Sigmoid colon (tissue), 4 donors: ENCODE measurements around the gene ECE1.

Experiments
- POLR2AphosphoS5 ChIP-seq, 4 donors: sonication (generic); formaldehyde crosslinking; IDR thresholded peaks; one replicate each; pipeline ENCODE4 v1.6.1; 2017; ENCODE audit warnings: antibody characterized with exemption in 4 of 4
- TF ChIP-seq, protein P1 (sequence below), 4 experiments: fragments of 450-650 bp in 3 of 4; fragments of 200-600 bp in 1 of 4; IDR thresholded peaks; one replicate each; pipeline ENCODE4 v1.5.1; 2016 to 2019; ENCODE audit warnings: antibody characterized with exemption in 4 of 4, mild to moderate bottlenecking in 3 of 4, moderate library complexity in 2 of 4

DNA sequence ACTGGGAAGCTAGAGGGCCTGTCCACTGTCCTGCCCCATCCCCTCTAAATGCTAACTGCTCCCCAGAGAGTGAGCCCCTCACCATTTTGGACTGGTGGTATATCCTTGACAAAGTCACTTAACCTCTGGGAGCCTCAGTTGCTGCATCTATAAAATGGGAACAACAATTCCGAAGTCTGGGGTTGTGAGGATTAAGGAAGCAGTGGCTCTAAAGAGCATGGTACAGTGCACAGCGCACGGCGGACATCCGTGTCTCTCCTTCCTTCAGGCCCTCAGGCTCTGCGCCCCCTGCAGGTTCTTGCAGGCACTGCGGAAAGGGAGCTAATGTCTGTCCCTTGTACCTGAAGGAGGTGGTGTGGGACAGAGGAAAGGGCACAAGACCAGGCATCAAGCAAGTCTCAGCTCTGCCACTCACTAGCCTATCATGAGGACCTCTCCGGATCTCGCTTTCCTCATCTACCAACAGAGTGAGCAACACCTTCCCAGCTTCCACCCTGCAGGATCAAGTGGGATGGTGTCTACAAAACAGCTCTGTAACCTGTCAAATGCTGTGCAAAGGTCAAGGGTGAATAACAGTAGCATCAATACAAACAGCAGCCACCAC, 20.1 kb downstream of the ECE1 start:
- TF ChIP-seq POLR2AphosphoS5 (IDR thresholded peaks at IDR 0.05): no peak
- TF ChIP-seq, protein P1, sequence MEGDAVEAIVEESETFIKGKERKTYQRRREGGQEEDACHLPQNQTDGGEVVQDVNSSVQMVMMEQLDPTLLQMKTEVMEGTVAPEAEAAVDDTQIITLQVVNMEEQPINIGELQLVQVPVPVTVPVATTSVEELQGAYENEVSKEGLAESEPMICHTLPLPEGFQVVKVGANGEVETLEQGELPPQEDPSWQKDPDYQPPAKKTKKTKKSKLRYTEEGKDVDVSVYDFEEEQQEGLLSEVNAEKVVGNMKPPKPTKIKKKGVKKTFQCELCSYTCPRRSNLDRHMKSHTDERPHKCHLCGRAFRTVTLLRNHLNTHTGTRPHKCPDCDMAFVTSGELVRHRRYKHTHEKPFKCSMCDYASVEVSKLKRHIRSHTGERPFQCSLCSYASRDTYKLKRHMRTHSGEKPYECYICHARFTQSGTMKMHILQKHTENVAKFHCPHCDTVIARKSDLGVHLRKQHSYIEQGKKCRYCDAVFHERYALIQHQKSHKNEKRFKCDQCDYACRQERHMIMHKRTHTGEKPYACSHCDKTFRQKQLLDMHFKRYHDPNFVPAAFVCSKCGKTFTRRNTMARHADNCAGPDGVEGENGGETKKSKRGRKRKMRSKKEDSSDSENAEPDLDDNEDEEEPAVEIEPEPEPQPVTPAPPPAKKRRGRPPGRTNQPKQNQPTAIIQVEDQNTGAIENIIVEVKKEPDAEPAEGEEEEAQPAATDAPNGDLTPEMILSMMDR (IDR thresholded peaks at IDR 0.05): peak; percentile 62 to 85 (median 71)
